OCI-LY7 (cell line): ENCODE data around the gene RAD54L.

Experiments used
- EZH2phosphoT487 ChIP-seq: fragments of 200-600 bp; sonication (generic); IDR thresholded peaks from 2 replicates; pipeline ENCODE4 v1.6.1; 2018; ENCODE audit warnings: low read depth, borderline replicate concordance, mild to moderate bottlenecking, mixed run types, antibody characterized with exemption, low read length, moderate library complexity, mixed read lengths
- TF ChIP-seq, protein P1 (sequence below): fragments of 200-600 bp; sonication (generic); conservative IDR thresholded peaks from 2 replicates; pipeline ENCODE4 v1.5.1; 2014; ENCODE audit warnings: mild to moderate bottlenecking, antibody characterized with exemption, low read length, moderate library complexity, mixed read lengths

DNA sequence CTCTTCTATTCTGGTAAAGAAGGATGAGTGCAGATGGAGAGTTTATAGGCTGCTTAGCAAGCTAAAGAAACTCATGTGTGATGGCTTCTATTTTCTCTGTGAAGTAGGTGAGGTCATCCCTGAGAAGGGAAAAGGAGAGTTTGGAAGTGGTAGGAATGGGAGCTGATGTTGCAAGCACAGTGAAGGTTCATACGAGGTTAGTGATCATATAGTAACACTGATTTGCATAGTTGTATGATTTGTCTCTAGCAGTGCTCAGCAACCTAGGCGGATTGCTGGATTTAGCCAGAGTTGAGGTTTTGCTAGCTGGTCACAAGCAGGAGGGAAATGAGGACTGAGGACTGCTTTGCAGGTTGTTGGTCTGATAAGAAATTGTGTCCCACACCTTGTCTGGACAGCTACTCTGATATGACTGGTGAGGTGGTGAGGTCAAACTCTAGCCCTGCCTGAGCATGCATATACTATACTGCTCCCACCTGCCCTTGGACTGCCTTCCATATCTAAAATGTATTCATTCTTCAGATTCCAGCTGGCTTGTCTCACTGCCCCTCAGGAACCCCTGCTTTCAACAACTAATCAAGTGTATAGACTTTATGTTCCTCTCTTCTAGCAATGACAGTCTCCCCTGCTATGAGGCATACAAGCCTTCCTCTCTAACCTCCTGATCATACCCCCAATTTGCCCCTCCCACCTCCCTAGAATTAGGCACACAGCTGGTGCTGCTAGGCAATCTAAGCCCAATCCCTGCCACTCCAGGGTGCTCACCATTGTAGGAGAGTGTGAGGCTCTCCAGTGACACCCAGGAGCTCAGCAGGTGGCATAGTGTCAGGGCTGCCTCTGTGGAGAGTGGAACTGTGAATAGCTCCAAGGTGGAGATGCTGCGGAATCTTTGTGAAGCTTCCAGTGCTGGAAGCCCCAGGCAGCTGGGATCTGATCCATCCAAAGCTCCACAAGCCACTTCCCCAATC, 37.3 kb downstream of the RAD54L start:
- TF ChIP-seq, protein P1, sequence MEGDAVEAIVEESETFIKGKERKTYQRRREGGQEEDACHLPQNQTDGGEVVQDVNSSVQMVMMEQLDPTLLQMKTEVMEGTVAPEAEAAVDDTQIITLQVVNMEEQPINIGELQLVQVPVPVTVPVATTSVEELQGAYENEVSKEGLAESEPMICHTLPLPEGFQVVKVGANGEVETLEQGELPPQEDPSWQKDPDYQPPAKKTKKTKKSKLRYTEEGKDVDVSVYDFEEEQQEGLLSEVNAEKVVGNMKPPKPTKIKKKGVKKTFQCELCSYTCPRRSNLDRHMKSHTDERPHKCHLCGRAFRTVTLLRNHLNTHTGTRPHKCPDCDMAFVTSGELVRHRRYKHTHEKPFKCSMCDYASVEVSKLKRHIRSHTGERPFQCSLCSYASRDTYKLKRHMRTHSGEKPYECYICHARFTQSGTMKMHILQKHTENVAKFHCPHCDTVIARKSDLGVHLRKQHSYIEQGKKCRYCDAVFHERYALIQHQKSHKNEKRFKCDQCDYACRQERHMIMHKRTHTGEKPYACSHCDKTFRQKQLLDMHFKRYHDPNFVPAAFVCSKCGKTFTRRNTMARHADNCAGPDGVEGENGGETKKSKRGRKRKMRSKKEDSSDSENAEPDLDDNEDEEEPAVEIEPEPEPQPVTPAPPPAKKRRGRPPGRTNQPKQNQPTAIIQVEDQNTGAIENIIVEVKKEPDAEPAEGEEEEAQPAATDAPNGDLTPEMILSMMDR = no peak
- no peak for TF ChIP-seq EZH2phosphoT487
